ENCODE results near the gene SCAMP4.

GRCh38 chr19:1936430-1936829, 31.2 kb downstream of the SCAMP4 start:
- TF ChIP-seq MAX (IDR thresholded peaks at IDR 0.05) = no peak
- no peak for TF ChIP-seq EP300 (IDR thresholded peaks at IDR 0.05; ENCODE audit: borderline replicate concordance)
- TF ChIP-seq NFIC (IDR thresholded peaks at IDR 0.05) = no peak
- TF ChIP-seq RAD21 (IDR thresholded peaks at IDR 0.05; ENCODE audit: low read depth) = no peak

All from Ishikawa (cell line).